Measurements from ENCODE around the gene ITGB5.
A peak's percentile ranks its signal among the peaks of the same experiment; 100 is the strongest.

ITGB5 gene

DNA sequence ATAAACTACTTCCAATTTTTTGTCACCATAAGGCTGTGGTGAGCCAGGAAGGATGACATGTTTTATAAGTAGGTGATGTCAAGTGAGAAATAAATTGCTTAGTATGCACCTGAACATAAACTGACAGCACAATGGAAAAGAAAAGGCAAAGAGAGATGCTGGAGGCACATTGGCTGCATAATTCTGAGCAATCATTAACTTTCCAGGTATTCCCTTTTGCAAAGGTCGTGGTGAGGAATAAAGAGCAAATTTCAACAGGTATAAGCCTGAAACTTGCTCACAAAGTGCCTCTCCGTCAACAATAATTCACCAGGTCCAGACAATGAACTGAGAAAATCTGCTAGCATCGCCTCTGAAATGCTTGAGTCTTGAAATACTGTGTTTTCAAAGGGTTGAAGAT, 48.2 kb downstream of the ITGB5 start:
- no peak overlapping the region for H3K4me3 ChIP-seq (ENCODE audit: low read depth, low read length)
- no peak for TF ChIP-seq CTCF (IDR thresholded peaks at IDR 0.05; ENCODE audit: low read depth, low read length, missing control alignments)
- DNase-seq (ENCODE audit: low read depth) = no peak

GRCh38 chr3:124837730-124838186, 49.4 kb downstream of the ITGB5 start:
- no peak for TF ChIP-seq CTCF (IDR thresholded peaks at IDR 0.05; ENCODE audit: low read depth, low read length, missing control alignments)
- no peak for DNase-seq (ENCODE audit: low read depth)
- H3K4me3 ChIP-seq (ENCODE audit: low read depth, low read length) = no peak overlapping the region

DNA sequence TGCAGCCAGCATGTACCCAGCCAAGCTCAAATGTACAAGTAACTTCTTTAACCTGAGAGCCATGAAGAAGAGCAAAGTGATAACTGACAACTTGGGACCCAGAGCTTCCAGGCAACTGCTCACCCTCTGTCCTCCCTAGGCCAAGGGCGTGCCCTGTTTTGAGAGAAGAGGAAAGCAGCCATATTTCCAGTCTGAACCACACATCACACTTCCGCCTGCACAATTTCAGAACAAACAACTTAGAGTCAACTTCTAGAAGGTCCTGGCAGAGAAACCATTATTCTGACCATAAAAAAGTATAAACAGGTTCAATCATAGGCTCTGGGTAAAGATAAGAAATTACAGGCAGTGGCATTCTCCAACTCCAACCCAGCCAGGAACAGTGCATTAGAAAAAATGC, 50.1 kb downstream of the ITGB5 start:
- no peak for TF ChIP-seq CTCF (IDR thresholded peaks at IDR 0.05; ENCODE audit: low read depth, low read length, missing control alignments)
- DNase-seq (ENCODE audit: low read depth) = no peak
- H3K4me3 ChIP-seq (ENCODE audit: low read depth, low read length) = no peak overlapping the region

DNA sequence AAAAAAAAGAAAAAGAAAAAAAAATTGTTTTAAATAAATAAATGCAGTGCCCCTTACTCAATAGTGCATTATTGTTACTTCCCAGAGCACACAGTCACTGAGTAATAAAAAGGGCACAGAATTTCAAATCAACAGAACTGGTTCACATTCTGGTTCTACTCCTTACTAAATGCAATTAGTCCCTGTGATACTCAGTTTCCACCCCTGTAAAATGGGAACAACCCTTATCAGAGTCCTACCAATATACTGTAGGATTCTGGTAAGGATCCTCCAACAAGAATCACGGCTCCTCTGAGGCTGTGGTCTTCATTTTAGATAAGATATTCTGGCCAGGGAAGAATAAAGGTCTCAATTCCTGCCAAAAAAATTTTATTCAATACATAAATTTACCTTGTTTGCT, 50.7 kb downstream of the ITGB5 start:
- TF ChIP-seq CTCF (IDR thresholded peaks at IDR 0.05; ENCODE audit: low read depth, low read length, missing control alignments) = no peak
- DNase-seq (ENCODE audit: low read depth) = no peak
- H3K4me3 ChIP-seq (ENCODE audit: low read depth, low read length) = no peak overlapping the region

- no peak for TF ChIP-seq CTCF (IDR thresholded peaks at IDR 0.05; ENCODE audit: low read depth, low read length, missing control alignments)
- DNase-seq (ENCODE audit: low read depth) = peak; percentile 78
- H3K4me3 ChIP-seq (ENCODE audit: low read depth, low read length) = peak overlapping the region; percentile 31
Observed at GRCh38 chr3:124834723-124835718, 52.1 kb downstream of the ITGB5 start.

DNA sequence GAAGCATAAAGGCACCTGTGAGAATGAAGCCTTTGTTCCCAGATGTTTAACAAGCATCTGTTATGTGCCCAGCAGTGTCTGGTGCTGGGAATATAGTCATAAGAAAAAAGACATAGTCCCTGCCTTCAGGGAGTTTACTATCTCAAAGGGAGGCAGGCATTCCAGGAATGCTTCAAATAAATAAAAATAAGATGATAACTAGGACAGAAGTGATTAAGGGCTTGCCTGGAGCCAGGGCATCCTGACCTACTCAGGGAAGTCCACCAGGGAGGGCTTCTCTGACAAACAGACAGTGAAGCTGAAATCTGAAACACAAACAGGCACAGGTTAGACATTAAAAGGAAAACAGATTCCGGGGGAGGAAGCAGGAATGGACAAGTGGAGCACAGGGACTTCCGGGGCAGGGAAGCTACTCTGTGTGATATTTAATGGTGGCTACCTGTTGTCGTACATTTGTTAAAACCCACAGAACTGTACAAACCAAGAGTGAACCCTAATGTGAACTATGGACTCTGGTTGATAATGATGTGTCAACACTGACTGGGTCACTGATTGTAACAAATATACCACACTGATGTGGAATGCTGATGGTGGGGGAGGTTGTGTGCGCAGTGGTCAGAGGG, 53.3 kb downstream of the ITGB5 start:
- DNase-seq (ENCODE audit: low read depth) = no peak
- TF ChIP-seq CTCF (IDR thresholded peaks at IDR 0.05; ENCODE audit: low read depth, low read length, missing control alignments) = no peak
- H3K4me3 ChIP-seq (ENCODE audit: low read depth, low read length) = no peak overlapping the region
